Neural cell (in vitro differentiated cells): Measurements from ENCODE around the gene TYK2. TPM values are rescaled to one million over a fixed set of nuclear protein-coding genes. Genes with fewer than 3 reads are reported as not detected.
A peak's percentile ranks its signal among the peaks of the same experiment; 100 is the strongest.

Experiments used
- H2AFZ ChIP-seq: fragments of 200-600, 300-800 bp; sonication (generic), shearing (Covaris generic); 2 replicates; pipeline ENCODE4 v1.6.0; 2014; ENCODE audit warnings: low read depth, mild to moderate bottlenecking, antibody characterized with exemption, low read length, moderate library complexity
- H3F3A ChIP-seq: fragments of 200-600 bp; shearing (Covaris generic); 2 replicates; pipeline ENCODE4 v1.6.1; 2016; ENCODE audit warnings: mild to moderate bottlenecking, moderate library complexity, mixed read lengths, antibody characterized with exemption, low read length; ENCODE audit not compliant: insufficient read depth, poor library complexity, severe bottlenecking
- H3K27ac ChIP-seq: fragments of 200-600, 300-800 bp; sonication (generic), shearing (Covaris generic); 2 replicates; pipeline ENCODE4 v1.5.1; 2014; ENCODE audit warnings: mild to moderate bottlenecking, low read length, moderate library complexity
- H3K27me3 ChIP-seq: fragments of 300-800, 200-600 bp; sonication (generic), shearing (Covaris generic); 2 replicates; pipeline ENCODE4 v1.6.0; 2014; ENCODE audit warnings: mild to moderate bottlenecking, low read depth, low read length, moderate library complexity; ENCODE audit not compliant: insufficient read depth
- H3K36me3 ChIP-seq: fragments of 300-800, 200-600 bp; sonication (generic), shearing (Covaris generic); 2 replicates; pipeline ENCODE4 v1.5.1; 2014; ENCODE audit warnings: mild to moderate bottlenecking, antibody characterized with exemption, low read length, moderate library complexity; ENCODE audit not compliant: insufficient read depth
- H3K4me2 ChIP-seq: fragments of 300-800, 200-600 bp; sonication (generic), shearing (Covaris generic); 2 replicates; pipeline ENCODE4 v1.6.0; 2014; ENCODE audit warnings: mild to moderate bottlenecking, low read length
- H3K4me3 ChIP-seq: fragments of 300-800, 200-600 bp; sonication (generic), shearing (Covaris generic); 2 replicates; pipeline ENCODE4 v1.5.1; 2014; ENCODE audit warnings: mild to moderate bottlenecking, low read length, moderate library complexity
- H3K79me2 ChIP-seq: fragments of 200-600 bp; shearing (Covaris generic); replicated peaks from 2 replicates; pipeline ENCODE4 v1.6.0; 2014; ENCODE audit warnings: mild to moderate bottlenecking, low read length, moderate library complexity; ENCODE audit not compliant: insufficient read depth
- H3K9ac ChIP-seq: fragments of 300-800, 200-600 bp; sonication (generic), shearing (Covaris generic); 2 replicates; pipeline ENCODE4 v1.6.1; 2016; ENCODE audit warnings: mild to moderate bottlenecking, low read length, mixed read lengths
- H3K9me2 ChIP-seq: fragments of 200-600 bp; shearing (Covaris generic); 2 replicates; pipeline ENCODE4 v1.6.1; 2016; ENCODE audit warnings: mild to moderate bottlenecking, low read length, mixed read lengths; ENCODE audit not compliant: insufficient read depth
- H3K9me3 ChIP-seq: fragments of 200-600, 300-800 bp; sonication (generic), shearing (Covaris generic); 2 replicates; pipeline ENCODE4 v1.6.1; 2016; ENCODE audit warnings: mild to moderate bottlenecking, mixed run types, low read length, moderate library complexity, mixed read lengths
- H4K20me1 ChIP-seq: fragments of 200-600 bp; shearing (Covaris generic); 2 replicates; pipeline ENCODE4 v1.6.1; 2016; ENCODE audit warnings: mild to moderate bottlenecking, mixed run types; ENCODE audit not compliant: insufficient read depth
- CTCF ChIP-seq: fragments of 450-650 bp; IDR thresholded peaks from 2 replicates; pipeline ENCODE4 v1.5.1; 2014; ENCODE audit warnings: antibody characterized with exemption, mild to moderate bottlenecking, moderate library complexity; ENCODE audit not compliant: poor library complexity, severe bottlenecking
- EP300 ChIP-seq: fragments of 450-650 bp; conservative IDR thresholded peaks from 2 replicates; pipeline ENCODE4 v1.6.1; 2014; ENCODE audit warnings: antibody characterized with exemption, mild to moderate bottlenecking, moderate library complexity; ENCODE audit not compliant: poor library complexity, severe bottlenecking
- EZH2 ChIP-seq: fragments of 200-600, 300-800 bp; shearing (Covaris generic), sonication (generic); IDR thresholded peaks from 2 replicates; pipeline ENCODE4 v1.6.1; 2014; ENCODE audit warnings: antibody characterized with exemption, low read length, borderline replicate concordance, mild to moderate bottlenecking; ENCODE audit not compliant: insufficient read depth, poor library complexity, severe bottlenecking
- MXI1 ChIP-seq: fragments of 450-650 bp; conservative IDR thresholded peaks from 2 replicates; pipeline ENCODE4 v1.6.1; 2014; ENCODE audit warnings: antibody characterized with exemption, mild to moderate bottlenecking; ENCODE audit not compliant: poor library complexity, severe bottlenecking
- POLR2AphosphoS5 ChIP-seq: IDR thresholded peaks from 2 replicates; pipeline ENCODE4 v1.6.1; 2012
- RAD21 ChIP-seq: fragments of 450-650 bp; conservative IDR thresholded peaks from 2 replicates; pipeline ENCODE4 v1.6.1; 2014; ENCODE audit warnings: antibody characterized with exemption, mild to moderate bottlenecking, moderate library complexity
- REST ChIP-seq: IDR thresholded peaks from 2 replicates; pipeline ENCODE4 v1.6.1; 2012; ENCODE audit warnings: borderline replicate concordance
- SMC3 ChIP-seq: fragments of 450-650 bp; conservative IDR thresholded peaks from 2 replicates; pipeline ENCODE4 v1.6.1; 2014; ENCODE audit warnings: antibody characterized with exemption, mild to moderate bottlenecking, moderate library complexity; ENCODE audit not compliant: poor library complexity
- TAF1 ChIP-seq: IDR thresholded peaks from 2 replicates; pipeline ENCODE4 v1.6.1; 2012; ENCODE audit warnings: low read depth
- polyA plus RNA-seq: library from polyadenylated mRNA; depleted of rRNA; stranded (reverse); fragments of >200 nt; gene quantifications from 2 replicates; pipeline ENCODE4 v1.2.3, GENCODE V29; 2014

TYK2 gene
- polyA plus RNA-seq, 1 donor from 2014 or later = 95.8 TPM

- Histone ChIP-seq H3K27me3 (no peaks in the 10 kb centered on the region), H3K9ac (no peak overlapping the region), H3K4me2 (no peak overlapping the region), H3F3A (no peaks in the 10 kb centered on the region), H2AFZ (no peak overlapping the region), H3K9me3 (no peaks in the 10 kb centered on the region), H4K20me1 (no peaks in the 10 kb centered on the region), H3K27ac (no peak overlapping the region), H3K9me2 (no peaks in the 10 kb centered on the region), H3K79me2 (no peaks in the 10 kb centered on the region), H3K36me3 (no peaks in the 10 kb centered on the region), H3K4me3 (no peak overlapping the region)
- no peak for TF ChIP-seq CTCF
- TF ChIP-seq POLR2AphosphoS5 = no peak
- TF ChIP-seq MXI1 = no peak
- TF ChIP-seq TAF1 = no peak
- no peak for TF ChIP-seq EP300
- TF ChIP-seq RAD21 = no peak
- no peak for TF ChIP-seq EZH2
- no peak for TF ChIP-seq REST
- TF ChIP-seq SMC3 = no peak
Observed at GRCh38 chr19:10392120-10392519, 11.7 kb upstream of the TYK2 start.

- no peaks in the 10 kb centered on the region for H3K27me3 ChIP-seq
- no peak overlapping the region for H3K9ac ChIP-seq
- H3K27ac ChIP-seq = no peak overlapping the region
- no peak overlapping the region for H2AFZ ChIP-seq
- no peak overlapping the region for H3K4me3 ChIP-seq
- no peak overlapping the region for H3K4me2 ChIP-seq
- H3K9me2 ChIP-seq = no peaks in the 10 kb centered on the region
- no peaks in the 10 kb centered on the region for H3K36me3 ChIP-seq
- TF ChIP-seq EZH2 (no peak), REST (no peak), MXI1 (no peak), EP300 (no peak), SMC3 (peak; percentile 77), RAD21 (peak; percentile 69), CTCF (peak; percentile 78), TAF1 (no peak)
- H3F3A ChIP-seq = no peaks in the 10 kb centered on the region
- H3K79me2 ChIP-seq = no peaks in the 10 kb centered on the region
- H4K20me1 ChIP-seq = no peaks in the 10 kb centered on the region
- no peaks in the 10 kb centered on the region for H3K9me3 ChIP-seq
Observed at GRCh38 chr19:10390652-10391286, 10.4 kb upstream of the TYK2 start.
